ENCODE results near the gene RNASE7. TPM values are rescaled to one million over a fixed set of nuclear protein-coding genes. Genes with fewer than 3 reads are reported as not detected.

Gene RNASE7
- total RNA-seq, 4 donors from 2014 or later = 0.23 TPM; not detected in 3

DNA sequence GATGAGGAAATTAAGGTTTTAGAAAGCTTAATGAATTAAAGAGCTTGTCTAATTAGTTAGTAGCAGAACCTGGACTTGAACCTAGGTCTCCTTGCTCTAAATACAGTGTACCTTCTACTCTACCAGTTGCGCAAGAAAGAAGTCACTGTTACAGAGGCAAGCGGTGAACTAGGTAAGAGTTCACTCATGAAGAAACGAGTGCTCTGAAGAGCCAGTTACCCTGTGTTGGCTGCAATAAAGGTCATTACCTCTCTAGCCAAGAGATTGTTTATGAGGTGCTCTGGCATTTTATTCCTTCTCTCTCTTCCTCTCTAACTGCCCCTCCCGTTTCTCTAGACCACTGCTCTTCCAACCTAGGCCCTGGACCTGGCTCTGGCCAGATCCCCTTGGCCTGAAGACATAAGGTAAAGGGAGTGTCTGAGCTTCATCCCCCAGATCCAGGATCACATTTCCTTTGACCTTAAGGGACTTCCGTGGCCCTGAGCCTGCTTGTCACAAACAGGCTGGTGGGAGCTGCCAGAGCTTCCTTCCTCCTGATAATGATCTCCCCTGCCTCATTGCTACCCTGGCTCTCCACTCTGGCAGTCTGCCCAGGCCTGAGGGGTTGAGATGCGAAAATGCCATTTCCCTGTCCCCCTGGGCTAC lies 1.9 kb downstream of the RNASE7 start:
- Histone ChIP-seq H3K9me3 (no peaks in the 10 kb centered on the region), H3K36me3 (no peaks in the 10 kb centered on the region), H3K27ac (peak overlapping the region in 1 of 4 donors; percentile 10), H3K4me3 (no peak overlapping the region), H3K4me1 (peaks cover 8 to 36% (median 9%) of the 10 kb centered on the region in 3 donors), H3K27me3 (no peaks in the 10 kb centered on the region)
- no peak for TF ChIP-seq POLR2AphosphoS5 (IDR thresholded peaks at IDR 0.05)
- no peak for TF ChIP-seq POLR2A (IDR thresholded peaks at IDR 0.05)
- TF ChIP-seq, protein P1, sequence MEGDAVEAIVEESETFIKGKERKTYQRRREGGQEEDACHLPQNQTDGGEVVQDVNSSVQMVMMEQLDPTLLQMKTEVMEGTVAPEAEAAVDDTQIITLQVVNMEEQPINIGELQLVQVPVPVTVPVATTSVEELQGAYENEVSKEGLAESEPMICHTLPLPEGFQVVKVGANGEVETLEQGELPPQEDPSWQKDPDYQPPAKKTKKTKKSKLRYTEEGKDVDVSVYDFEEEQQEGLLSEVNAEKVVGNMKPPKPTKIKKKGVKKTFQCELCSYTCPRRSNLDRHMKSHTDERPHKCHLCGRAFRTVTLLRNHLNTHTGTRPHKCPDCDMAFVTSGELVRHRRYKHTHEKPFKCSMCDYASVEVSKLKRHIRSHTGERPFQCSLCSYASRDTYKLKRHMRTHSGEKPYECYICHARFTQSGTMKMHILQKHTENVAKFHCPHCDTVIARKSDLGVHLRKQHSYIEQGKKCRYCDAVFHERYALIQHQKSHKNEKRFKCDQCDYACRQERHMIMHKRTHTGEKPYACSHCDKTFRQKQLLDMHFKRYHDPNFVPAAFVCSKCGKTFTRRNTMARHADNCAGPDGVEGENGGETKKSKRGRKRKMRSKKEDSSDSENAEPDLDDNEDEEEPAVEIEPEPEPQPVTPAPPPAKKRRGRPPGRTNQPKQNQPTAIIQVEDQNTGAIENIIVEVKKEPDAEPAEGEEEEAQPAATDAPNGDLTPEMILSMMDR (IDR thresholded peaks at IDR 0.05) = no peak
- TF ChIP-seq EP300 (IDR thresholded peaks at IDR 0.05) = no peak
- 27 to 49% methylated on average over 2 to 6 of the region's 6 CpGs for WGBS, 2 donors (ENCODE audit: low coverage in 1 of 2)
- no peak for ATAC-seq

DNA sequence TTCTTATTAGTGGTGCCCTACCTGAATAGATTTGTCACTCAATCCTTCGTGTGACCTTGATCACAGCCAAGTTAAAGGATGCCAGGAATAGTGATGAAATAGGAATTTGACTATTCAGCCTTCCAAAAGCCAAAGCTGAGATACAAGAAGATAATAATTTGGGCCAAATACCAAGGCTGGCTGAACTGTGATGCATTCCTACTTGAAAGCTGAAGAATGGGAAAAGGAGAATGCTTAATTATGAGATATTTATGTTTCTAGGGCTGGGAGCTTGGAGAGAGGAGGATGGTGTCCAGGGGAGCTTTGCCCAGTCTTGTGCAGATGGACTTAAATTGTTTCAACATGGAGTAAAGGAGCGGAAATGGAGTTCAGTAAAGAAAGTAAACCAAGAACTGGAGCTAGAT lies 5.2 kb downstream of the RNASE7 start:
- no peak overlapping the region for H3K4me3 ChIP-seq
- 57 to 61% methylated on average over 2 of the region's 2 CpGs for WGBS, 2 donors (ENCODE audit: low coverage in 1 of 2)
- H3K27ac ChIP-seq = no peak overlapping the region
- TF ChIP-seq POLR2A (IDR thresholded peaks at IDR 0.05) (no peak), EP300 (IDR thresholded peaks at IDR 0.05) (no peak), POLR2AphosphoS5 (IDR thresholded peaks at IDR 0.05) (no peak)
- TF ChIP-seq, protein P1 (IDR thresholded peaks at IDR 0.05) = no peak
- ATAC-seq = no peak
- H3K36me3 ChIP-seq = no peaks in the 10 kb centered on the region
- H3K4me1 ChIP-seq = peaks cover 0 to 23% (median 0%) of the 10 kb centered on the region in 3 donors
- no peaks in the 10 kb centered on the region for H3K27me3 ChIP-seq
- H3K9me3 ChIP-seq = no peaks in the 10 kb centered on the region

DNA sequence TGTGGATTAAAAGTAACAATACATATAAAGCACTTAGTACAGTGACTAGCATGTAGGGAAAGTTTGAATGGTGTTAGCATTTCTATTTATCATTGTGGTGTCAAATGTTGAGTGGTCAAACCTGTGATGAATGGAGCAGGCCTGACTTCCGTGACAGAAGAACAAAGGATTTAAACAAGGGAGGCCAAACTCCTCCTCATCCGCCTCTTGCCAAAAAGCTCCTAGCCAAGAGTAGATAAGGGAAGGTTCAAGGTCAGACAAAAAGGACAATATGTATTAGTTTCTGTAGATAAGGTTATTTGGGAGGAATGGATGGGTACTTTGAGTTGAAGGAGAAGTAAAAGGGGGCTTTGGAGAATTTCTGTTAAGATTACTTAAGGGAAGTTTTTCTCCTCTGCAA lies 6.5 kb downstream of the RNASE7 start:
- Histone ChIP-seq H3K4me3 (no peak overlapping the region), H3K27me3 (no peaks in the 10 kb centered on the region), H3K9me3 (no peaks in the 10 kb centered on the region), H3K36me3 (no peaks in the 10 kb centered on the region), H3K4me1 (peaks cover 0 to 12% (median 0%) of the 10 kb centered on the region in 3 donors), H3K27ac (no peak overlapping the region)
- TF ChIP-seq POLR2A (IDR thresholded peaks at IDR 0.05) (no peak), POLR2AphosphoS5 (IDR thresholded peaks at IDR 0.05) (no peak), EP300 (IDR thresholded peaks at IDR 0.05) (no peak)
- TF ChIP-seq, protein P1 (IDR thresholded peaks at IDR 0.05) = no peak
- ATAC-seq = no peak
- 67 to 100% methylated on average over 1 to 2 of the region's 2 CpGs for WGBS, 2 donors (ENCODE audit: low coverage in 1 of 2)

DNA sequence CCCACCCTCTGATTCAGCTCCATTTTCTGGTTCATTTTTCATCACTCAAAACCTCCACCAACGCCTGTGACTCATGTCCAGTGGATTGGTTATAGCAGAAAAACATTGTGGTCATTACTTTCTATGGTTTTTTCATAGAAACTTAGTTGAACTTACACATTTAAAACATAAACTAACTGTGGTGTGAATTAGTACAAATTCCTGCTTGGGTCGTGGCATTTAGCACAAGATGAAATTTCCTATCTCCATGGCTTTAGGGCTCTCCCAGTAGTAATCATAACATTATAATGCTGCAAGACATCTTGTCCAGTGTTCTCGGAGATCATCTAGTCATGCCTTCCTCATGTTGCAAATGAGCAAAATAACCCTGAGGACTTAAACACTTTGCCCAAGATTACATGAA lies 7.1 kb downstream of the RNASE7 start:
- H3K4me1 ChIP-seq = peaks cover 0 to 6% (median 0%) of the 10 kb centered on the region in 3 donors
- 64 to 85% methylated on average over 2 to 3 of the region's 3 CpGs for WGBS, 2 donors (ENCODE audit: low coverage in 1 of 2)
- TF ChIP-seq POLR2AphosphoS5 (IDR thresholded peaks at IDR 0.05) (no peak), EP300 (IDR thresholded peaks at IDR 0.05) (no peak), POLR2A (IDR thresholded peaks at IDR 0.05) (no peak)
- TF ChIP-seq, protein P1 (IDR thresholded peaks at IDR 0.05) = no peak
- H3K4me3 ChIP-seq = no peak overlapping the region
- H3K9me3 ChIP-seq = no peaks in the 10 kb centered on the region
- H3K36me3 ChIP-seq = no peaks in the 10 kb centered on the region
- no peaks in the 10 kb centered on the region for H3K27me3 ChIP-seq
- no peak overlapping the region for H3K27ac ChIP-seq
- no peak for ATAC-seq

DNA sequence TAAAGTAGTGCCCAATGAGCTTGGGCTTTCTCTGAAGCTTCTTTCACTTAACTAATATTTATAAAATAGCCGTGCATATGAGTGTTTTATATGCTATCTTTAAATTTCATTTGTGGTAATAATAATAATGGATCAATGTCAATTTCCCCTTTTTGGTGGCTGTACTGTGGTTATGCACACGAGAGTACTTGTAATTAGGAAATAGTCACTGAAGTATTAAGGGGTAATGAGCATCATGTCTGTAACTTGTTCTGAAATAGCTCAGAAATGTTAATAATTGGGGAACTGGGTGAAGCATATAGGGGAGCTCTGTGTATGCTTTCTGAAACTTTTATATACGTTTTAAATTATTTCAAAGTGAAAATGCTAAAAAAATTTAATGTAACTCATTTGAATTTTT lies 8.4 kb downstream of the RNASE7 start:
- WGBS, 2 donors (ENCODE audit: low coverage in 1 of 2) = 61 to 72% methylated on average over 3 of the region's 3 CpGs
- H3K4me3 ChIP-seq = no peak overlapping the region
- peaks cover 0 to 5% (median 0%) of the 10 kb centered on the region in 3 donors for H3K4me1 ChIP-seq
- no peaks in the 10 kb centered on the region for H3K27me3 ChIP-seq
- H3K36me3 ChIP-seq = no peaks in the 10 kb centered on the region
- TF ChIP-seq, protein P1 (IDR thresholded peaks at IDR 0.05) = no peak
- no peak for TF ChIP-seq POLR2AphosphoS5 (IDR thresholded peaks at IDR 0.05)
- TF ChIP-seq EP300 (IDR thresholded peaks at IDR 0.05) = no peak
- TF ChIP-seq POLR2A (IDR thresholded peaks at IDR 0.05) = no peak
- H3K9me3 ChIP-seq = no peaks in the 10 kb centered on the region
- no peak overlapping the region for H3K27ac ChIP-seq
- ATAC-seq = no peak

Data from gastroesophageal sphincter (tissue), 4 donors.